ENCODE results near the gene KCNMA1.

- TF ChIP-seq CTCF (IDR thresholded peaks at IDR 0.05 in 8 of 11, conservative IDR thresholded peaks at IDR 0.05 in 3 of 11) (no peak), POLR2A (IDR thresholded peaks at IDR 0.05) (no peak), POLR2AphosphoS5 (IDR thresholded peaks at IDR 0.05) (no peak)
These were observed 754.8 kb downstream of the KCNMA1 start for GRCh38 chr10:76882796-76883195.
